H1 (cell line): ENCODE measurements around the gene AP3D1. TPM values are rescaled to one million over a fixed set of nuclear protein-coding genes. Genes with fewer than 3 reads are reported as not detected.

Experiments
- CTCF ChIA-PET: fragments of 300-600 bp; sonication (Branson Sonifier 250); formaldehyde crosslinking; loops from one replicate; lab custom pipeline; 2021; ENCODE audit not compliant: partially characterized antibody; lab: Charles Lee
- POLR2A ChIA-PET: fragments of 300-600 bp; sonication (Branson Sonifier 250); formaldehyde crosslinking; loops from one replicate; lab custom pipeline; 2021; ENCODE audit warnings: inconsistent platforms; ENCODE audit not compliant: partially characterized antibody; lab: Charles Lee
- DNase-seq, 2 experiments: peaks; one replicate each; pipeline versions ENCODE4 v3.0.0 to v3.0.0-alpha.2; 2010 to 2022; ENCODE audit warnings: low spot score in 2 of 2, low read depth in 1 of 2, mixed read lengths in 1 of 2
- FAIRE-seq: peaks from 2 replicates; lab custom pipeline; 2011; peaks lifted over from hg19 to GRCh38; lab: Jason Lieb, UNC
- H2AFZ ChIP-seq: 2 replicates; pipeline ENCODE4 v1.8.1; 2012; ENCODE audit warnings: low read length, inconsistent platforms
- H2AK5ac ChIP-seq: 2 replicates; pipeline ENCODE4 v1.6.1; 2013; ENCODE audit warnings: low read depth, low read length
- H2BK120ac ChIP-seq: replicated peaks from 2 replicates; pipeline ENCODE3; 2013; ENCODE audit warnings: low read depth, low read length, inconsistent platforms
- H2BK12ac ChIP-seq: 2 replicates; pipeline ENCODE4 v1.6.1; 2013; ENCODE audit warnings: low read depth, low read length
- H2BK15ac ChIP-seq: 2 replicates; pipeline ENCODE4 v1.6.1; 2013; ENCODE audit warnings: low read length
- H2BK20ac ChIP-seq: 2 replicates; pipeline ENCODE4 v1.6.1; 2013; ENCODE audit warnings: low read length
- H2BK5ac ChIP-seq: 2 replicates; pipeline ENCODE4 v1.6.1; 2013; ENCODE audit warnings: low read depth, low read length
- H3K14ac ChIP-seq: 2 replicates; pipeline ENCODE4 v1.6.1; 2013; ENCODE audit warnings: inconsistent platforms; ENCODE audit not compliant: insufficient read length
- H3K18ac ChIP-seq: 2 replicates; pipeline ENCODE4 v1.6.1; 2013; ENCODE audit warnings: low read length; ENCODE audit errors: extremely low read depth
- H3K23ac ChIP-seq: 2 replicates; pipeline ENCODE4 v1.6.1; 2013; ENCODE audit warnings: inconsistent platforms; ENCODE audit not compliant: insufficient read length
- H3K23me2 ChIP-seq: 2 replicates; pipeline ENCODE4 v1.6.1; 2013; ENCODE audit warnings: low read depth, low read length
- H3K27ac ChIP-seq: 2 replicates; pipeline ENCODE4 v1.6.1; 2011; ENCODE audit warnings: low read depth, low read length, inconsistent platforms
- H3K27me3 ChIP-seq, 4 experiments: replicated peaks in 1 of 4; 1 replicate in 1 of 4; 2 replicates in 3 of 4; pipeline versions ENCODE4 v1.6.1 to v1.8.1; 2011 to 2013; ENCODE audit warnings: low read length in 3 of 4, mild to moderate bottlenecking in 3 of 4, inconsistent platforms in 2 of 4, mixed read lengths in 2 of 4, moderate library complexity in 1 of 4; ENCODE audit not compliant: control insufficient read depth in 3 of 4, insufficient read depth in 3 of 4; ENCODE audit errors: extremely low read depth in 1 of 4
- H3K36me3 ChIP-seq, 4 experiments: 2 replicates each; pipeline versions ENCODE4 v1.6.1 to v1.8.1; 2011 to 2013; ENCODE audit warnings: mild to moderate bottlenecking in 4 of 4, low read length in 3 of 4, moderate library complexity in 2 of 4, control low read depth in 1 of 4, inconsistent platforms in 1 of 4; ENCODE audit not compliant: insufficient read depth in 4 of 4, control insufficient read depth in 2 of 4
- H3K4ac ChIP-seq: replicated peaks from 2 replicates; pipeline ENCODE3; 2013; ENCODE audit warnings: low read length, low read depth, mixed read lengths, inconsistent platforms; ENCODE audit not compliant: insufficient read length
- H3K4me1 ChIP-seq, 4 experiments: replicated peaks in 1 of 4; 1 replicate in 1 of 4; 2 replicates in 3 of 4; pipeline versions ENCODE4 v1.6.1 to v1.8.1; 2011 to 2013; ENCODE audit warnings: low read length in 3 of 4, inconsistent platforms in 2 of 4, mixed read lengths in 1 of 4; ENCODE audit not compliant: insufficient read depth in 4 of 4, control insufficient read depth in 3 of 4
- H3K4me2 ChIP-seq, 2 experiments: 2 replicates each; pipeline versions ENCODE4 v1.6.1 to v1.8.1; 2011 to 2013; ENCODE audit warnings: low read depth in 2 of 2, low read length in 2 of 2, control low read depth in 1 of 2, inconsistent platforms in 1 of 2, mild to moderate bottlenecking in 1 of 2; ENCODE audit not compliant: insufficient read depth in 1 of 2
- H3K4me3 ChIP-seq, 4 experiments: fragments of 200-600, 300-600 bp in 1 of 4; sonication (generic), shearing (Covaris generic), sonication (Bioruptor Twin) in 1 of 4; 2 replicates each; pipeline versions ENCODE4 v1.5.1 to v1.8.1; 2011 to 2016; ENCODE audit warnings: low read length in 4 of 4, low read depth in 3 of 4, control low read depth in 2 of 4, inconsistent platforms in 2 of 4, mild to moderate bottlenecking in 2 of 4, mixed read lengths in 1 of 4, moderate library complexity in 1 of 4; ENCODE audit not compliant: insufficient read depth in 2 of 4; ENCODE audit errors: extremely low read depth in 1 of 4
- H3K56ac ChIP-seq: replicated peaks from 2 replicates; pipeline ENCODE3; 2013; ENCODE audit warnings: low read depth, mild to moderate bottlenecking, mixed read lengths, low read length, inconsistent platforms; ENCODE audit not compliant: insufficient read length
- H3K79me1 ChIP-seq: 2 replicates; pipeline ENCODE4 v1.6.1; 2013; ENCODE audit warnings: low read depth, low read length, control low read depth
- H3K79me2 ChIP-seq, 2 experiments: 2 replicates each; pipeline versions ENCODE4 v1.6.1 to v1.8.1; 2012 to 2013; ENCODE audit warnings: low read length in 2 of 2, mild to moderate bottlenecking in 2 of 2, inconsistent platforms in 1 of 2; ENCODE audit not compliant: insufficient read depth in 2 of 2, control insufficient read depth in 1 of 2
- H3K9ac ChIP-seq, 4 experiments: replicated peaks in 1 of 4; 1 replicate in 1 of 4; 2 replicates in 3 of 4; pipeline versions ENCODE4 v1.6.1 to v1.8.1; 2011 to 2013; ENCODE audit warnings: low read depth in 3 of 4, low read length in 3 of 4, control low read depth in 2 of 4, mild to moderate bottlenecking in 2 of 4, moderate library complexity in 2 of 4, inconsistent platforms in 1 of 4; ENCODE audit errors: extremely low read depth in 1 of 4
- H3K9me3 ChIP-seq, 2 experiments: 2 replicates each; pipeline versions ENCODE4 v1.6.1 to v1.8.1; 2012 to 2013; ENCODE audit warnings: mild to moderate bottlenecking in 2 of 2, moderate library complexity in 2 of 2, control low read depth in 1 of 2, inconsistent platforms in 1 of 2, low read depth in 1 of 2, low read length in 1 of 2, mixed read lengths in 1 of 2; ENCODE audit not compliant: insufficient read depth in 2 of 2
- H4K20me1 ChIP-seq, 2 experiments: replicated peaks in 1 of 2; 2 replicates each; pipeline versions ENCODE3 to v1.8.1; 2011 to 2013; ENCODE audit warnings: inconsistent platforms in 2 of 2, low read length in 2 of 2, mild to moderate bottlenecking in 1 of 2; ENCODE audit not compliant: insufficient read depth in 2 of 2, control insufficient read depth in 1 of 2
- H4K5ac ChIP-seq: 2 replicates; pipeline ENCODE4 v1.6.1; 2013; ENCODE audit warnings: low read length, low read depth, mixed read lengths, inconsistent platforms; ENCODE audit not compliant: insufficient read length
- H4K8ac ChIP-seq: 2 replicates; pipeline ENCODE4 v1.8.0; 2013; ENCODE audit warnings: mild to moderate bottlenecking, moderate library complexity, low read length, inconsistent platforms; ENCODE audit not compliant: insufficient read depth; ENCODE audit errors: extremely low read depth
- H4K91ac ChIP-seq: replicated peaks from 2 replicates; pipeline ENCODE3; 2013; ENCODE audit warnings: low read length, mixed read lengths, inconsistent platforms; ENCODE audit not compliant: insufficient read length
- KDM5A ChIP-seq: fragments of 200-600 bp; IDR thresholded peaks from 2 replicates; pipeline ENCODE4 v1.7.1; 2012; ENCODE audit warnings: mild to moderate bottlenecking, low read length, inconsistent platforms, mixed read lengths
- NRF1 ChIP-seq: IDR thresholded peaks from 2 replicates; pipeline ENCODE4 v1.6.1; 2011; ENCODE audit warnings: mild to moderate bottlenecking, low read depth, low read length, improper control_type of control experiment
- RFX5 ChIP-seq: IDR thresholded peaks from 2 replicates; pipeline ENCODE4 v1.6.1; 2011; ENCODE audit warnings: low read depth, low read length, improper control_type of control experiment, borderline replicate concordance
- TCF12 ChIP-seq: IDR thresholded peaks from 2 replicates; pipeline ENCODE4 v1.6.1; 2011; ENCODE audit warnings: low read depth, mild to moderate bottlenecking, low read length
- WGBS, 2 experiments: shearing (Covaris generic) in 1 of 2; methylation state at CpG; one replicate each; pipeline versions ENCODE4 v1.1.6 to v1.1.7; 2013 to 2015; ENCODE audit warnings: low lambda C conversion rate in 2 of 2, mixed read lengths in 2 of 2, inconsistent platforms in 1 of 2, low coverage in 1 of 2, missing lambda C conversion rate in 1 of 2; ENCODE audit not compliant: insufficient replicate concordance in 2 of 2, insufficient coverage in 1 of 2, insufficient read length in 1 of 2; ENCODE audit errors: extremely low coverage in 1 of 2, missing lambda C conversion rate in 1 of 2; 5-methylcytosine and 5-hydroxymethylcytosine counted together
- polyA plus RNA-seq, 7 experiments: library from polyadenylated mRNA; depleted of rRNA in 3 of 7; stranded (reverse) in 5 of 7; unstranded in 2 of 7; fragments of >200 nt in 5 of 7; fragments of 200-250 nt in 2 of 7; gene quantifications; 1 replicate in 5 of 7; 2 replicates in 1 of 7; 4 replicates in 1 of 7; pipeline versions ENCODE4 v1.2.1 to v1.2.3, GENCODE V29; 2011 to 2013; ENCODE audit warnings: missing spikeins in 2 of 7, mixed read lengths in 2 of 7
- total RNA-seq: library from RNA; stranded (reverse); fragmentation: NEBNext Ultra II Directional; extraction: Animal tissue kit (Norgen Biotek cat#: 25700); gene quantifications from 2 replicates; pipeline ENCODE4 v1.2.1, GENCODE V29; 2021

Gene AP3D1
- total and polyA plus RNA-seq, 2 of the 8 experiments (the other 6 are each of a cell fraction or from before 2014, with no cell fraction given), result 161 to 174 TPM

- Histone ChIP-seq H3K23ac (no peak overlapping the region), H3K79me2 (no peaks in the 10 kb centered on the region), H3K18ac (no peak overlapping the region), H3K4me3 (no peak overlapping the region), H3K9me3 (no peaks in the 10 kb centered on the region), H3K14ac (no peak overlapping the region), H2AFZ (no peak overlapping the region), H3K23me2 (no peaks in the 10 kb centered on the region), H3K36me3 (peaks cover 48 to 67% (median 61%) of the 10 kb centered on the region in 4 experiments), H3K9ac (no peak overlapping the region), H3K4me1 (no peaks in the 10 kb centered on the region), H3K4me2 (no peak overlapping the region), H3K4ac (no peak overlapping the region), H4K5ac (no peak overlapping the region), H2BK20ac (no peak overlapping the region), H3K27me3 (no peaks in the 10 kb centered on the region), H3K27ac (no peak overlapping the region), H2BK5ac (no peak overlapping the region), H4K20me1 (peaks cover 12 to 33% of the 10 kb centered on the region in 2 experiments), H2BK12ac (no peak overlapping the region), H2AK5ac (no peak overlapping the region), H3K79me1 (peaks cover 4% of the 10 kb centered on the region; the same call in 1 of the 2 replicates), H2BK120ac (no peak overlapping the region), H2BK15ac (no peak overlapping the region), H4K8ac (no peak overlapping the region), H4K91ac (no peak overlapping the region), H3K56ac (no peak overlapping the region)
- WGBS, 2 experiments, result 97% methylated on average over 15 of the region's 15 CpGs; no CpG with 5 or more reads in 1 of the 2 experiments
- POLR2A ChIA-PET, result interaction anchor here (1.2 to 1.5 kb wide), 2 partner anchors 11 kb away, joined by 4 to 5 read pairs; no protein-coding TSS in a partner anchor
- CTCF ChIA-PET, result interaction anchor here (0.6 to 1.4 kb wide), 3 partner anchors 12 to 25 kb away, joined by 3 to 4 read pairs (median 3); no protein-coding TSS in a partner anchor
- no peak for TF ChIP-seq KDM5A
- no peak for TF ChIP-seq RFX5
- TF ChIP-seq TCF12, result no peak
- TF ChIP-seq NRF1, result no peak
- DNase-seq (no peak), FAIRE-seq (no peak)
Observed at GRCh38 chr19:2122251-2122650, 29.1 kb downstream of the AP3D1 start.
